ENCODE measurements around the gene ABCB8. TPM values are rescaled to one million over a fixed set of nuclear protein-coding genes. Genes with fewer than 3 reads are reported as not detected.

The ABCB8 gene
- total and polyA plus RNA-seq, 2 of the 8 experiments (the other 6 are each of a cell fraction or from before 2014, with no cell fraction given): 17.7 to 27.0 TPM

DNA sequence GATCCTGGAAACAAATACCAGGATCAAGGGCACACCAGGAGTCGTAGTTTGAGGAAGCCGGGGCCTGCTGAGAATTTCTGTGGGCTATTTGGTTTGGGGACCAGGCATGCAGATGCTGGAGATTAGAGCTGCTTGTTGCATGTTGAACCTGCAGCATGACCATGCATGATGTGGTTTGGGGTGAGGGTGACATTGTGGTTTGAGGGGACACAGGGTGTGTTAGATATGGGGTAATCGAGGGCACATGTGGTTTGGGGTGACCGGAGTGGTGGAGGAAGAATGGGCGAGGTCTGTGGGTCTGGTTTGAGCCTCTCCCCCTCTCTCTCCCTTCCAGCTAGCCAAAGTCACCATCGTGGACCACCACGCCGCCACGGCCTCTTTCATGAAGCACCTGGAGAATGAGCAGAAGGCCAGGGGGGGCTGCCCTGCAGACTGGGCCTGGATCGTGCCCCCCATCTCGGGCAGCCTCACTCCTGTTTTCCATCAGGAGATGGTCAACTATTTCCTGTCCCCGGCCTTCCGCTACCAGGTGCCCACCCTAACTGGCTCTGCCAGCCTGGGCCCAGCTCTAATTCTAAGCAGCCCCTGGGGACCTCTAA lies 27.3 kb upstream of the ABCB8 start:
- H3K14ac ChIP-seq (ENCODE audit: insufficient read length): no peak overlapping the region
- POLR2A ChIA-PET (ENCODE audit: partially characterized antibody): no interaction called here
- no peak overlapping the region for H3K56ac ChIP-seq (replicated peaks; ENCODE audit: insufficient read length, low read depth, low read length)
- no peak overlapping the region for H3K9ac ChIP-seq (replicated peaks in 1 of 4; ENCODE audit: extremely low read depth in 1 of 4, low read depth in 3 of 4, low read length in 3 of 4)
- no peak overlapping the region for H3K18ac ChIP-seq (ENCODE audit: extremely low read depth, low read length)
- H2AK5ac ChIP-seq (ENCODE audit: low read depth, low read length): no peak overlapping the region
- no peaks in the 10 kb centered on the region for H3K79me1 ChIP-seq (ENCODE audit: low read depth, low read length)
- H2BK5ac ChIP-seq (ENCODE audit: low read depth, low read length): no peak overlapping the region
- peaks cover 0 to 8% (median 1%) of the 10 kb centered on the region in 4 experiments; a peak in 1 of 7 replicates for H3K4me1 ChIP-seq (replicated peaks in 1 of 4; ENCODE audit: control insufficient read depth in 3 of 4, insufficient read depth in 4 of 4, low read length in 3 of 4)
- no peaks in the 10 kb centered on the region for H4K20me1 ChIP-seq (replicated peaks in 1 of 2; ENCODE audit: control insufficient read depth in 1 of 2, insufficient read depth in 2 of 2, low read length in 2 of 2)
- no peak for FAIRE-seq
- no peak overlapping the region for H3K4me3 ChIP-seq (ENCODE audit: extremely low read depth in 1 of 4, insufficient read depth in 2 of 4, low read depth in 3 of 4, low read length in 4 of 4)
- no peaks in the 10 kb centered on the region for H3K9me3 ChIP-seq (ENCODE audit: insufficient read depth in 2 of 2, low read depth in 1 of 2, low read length in 1 of 2)
- no peak overlapping the region for H4K91ac ChIP-seq (replicated peaks; ENCODE audit: insufficient read length, low read length)
- 78% methylated on average over 10 of the region's 13 CpGs; no CpG with 5 or more reads in 1 of the 2 experiments for WGBS, 2 experiments (ENCODE audit: extremely low coverage in 1 of 2, insufficient coverage in 1 of 2, insufficient read length in 1 of 2, insufficient replicate concordance in 2 of 2, low coverage in 1 of 2, low lambda C conversion rate in 2 of 2, missing lambda C conversion rate in 1 of 2)
- no peaks in the 10 kb centered on the region for H3K27me3 ChIP-seq (replicated peaks in 1 of 4; ENCODE audit: control insufficient read depth in 3 of 4, extremely low read depth in 1 of 4, insufficient read depth in 3 of 4, low read length in 3 of 4)
- no peak overlapping the region for H3K27ac ChIP-seq (ENCODE audit: low read depth, low read length)
- H3K23me2 ChIP-seq (ENCODE audit: low read depth, low read length): peaks cover 6% of the 10 kb centered on the region; the same call in 1 of the 2 replicates
- no peak overlapping the region for H3K4me2 ChIP-seq (ENCODE audit: insufficient read depth in 1 of 2, low read depth in 2 of 2, low read length in 2 of 2)
- H3K4ac ChIP-seq (replicated peaks; ENCODE audit: insufficient read length, low read depth, low read length): no peak overlapping the region
- DNase-seq (ENCODE audit: low read depth in 1 of 2, low spot score in 2 of 2): no peak
- H2BK12ac ChIP-seq (ENCODE audit: low read depth, low read length): no peak overlapping the region
- H4K8ac ChIP-seq (ENCODE audit: extremely low read depth, insufficient read depth, low read length): no peak overlapping the region
- no peak overlapping the region for H2BK15ac ChIP-seq (ENCODE audit: low read length)
- H3K36me3 ChIP-seq (ENCODE audit: control insufficient read depth in 2 of 4, insufficient read depth in 4 of 4, low read length in 3 of 4): no peaks in the 10 kb centered on the region
- CTCF ChIA-PET (ENCODE audit: partially characterized antibody): interaction anchor here (0.6 to 5.7 kb wide), 2 partner anchors 8 to 211 kb away, joined by 3 to 56 read pairs; no protein-coding TSS in a partner anchor
- no peak overlapping the region; the same call in 1 of the 2 replicates for H2BK20ac ChIP-seq (ENCODE audit: low read length)
- H3K23ac ChIP-seq (ENCODE audit: insufficient read length): no peak overlapping the region
- no peak overlapping the region for H2BK120ac ChIP-seq (replicated peaks; ENCODE audit: low read depth, low read length)
- H2AFZ ChIP-seq (ENCODE audit: low read length): no peak overlapping the region
- no peak overlapping the region for H4K5ac ChIP-seq (ENCODE audit: insufficient read length, low read depth, low read length)
- no peaks in the 10 kb centered on the region for H3K79me2 ChIP-seq (ENCODE audit: control insufficient read depth in 1 of 2, insufficient read depth in 2 of 2, low read length in 2 of 2)
- TF ChIP-seq ATF3 (IDR thresholded peaks at IDR 0.05; ENCODE audit: insufficient read depth, low read depth, low read length) (no peak), YY1 (IDR thresholded peaks at IDR 0.05; ENCODE audit: low read depth, low read length) (no peak), SP1 (IDR thresholded peaks at IDR 0.05; ENCODE audit: low read depth, low read length) (no peak), BACH1 (IDR thresholded peaks at IDR 0.05; ENCODE audit: low read length) (no peak), CBX5 (IDR thresholded peaks at IDR 0.05; ENCODE audit: low read depth, low read length) (no peak), MAX (IDR thresholded peaks at IDR 0.05) (no peak), TAF7 (optimal IDR thresholded peaks at IDR 0.05; ENCODE audit: borderline replicate concordance, low read depth, low read length) (no peak), EGR1 (IDR thresholded peaks at IDR 0.05; ENCODE audit: borderline replicate concordance, low read depth, low read length) (no peak), CBX8 (IDR thresholded peaks at IDR 0.05; ENCODE audit: borderline replicate concordance, low read depth, low read length) (no peak), EZH2 (IDR thresholded peaks at IDR 0.05; ENCODE audit: low read depth, low read length, severe bottlenecking) (no peak)
